Stimulated activated CD8-positive, alpha-beta memory T cell treated with anti-CD3 and anti-CD28 coated beads, Interleukin-12 subunit alpha, Interleukin-12 subunit beta, amount 100 ng/mL, for 1 hour (primary cell): ENCODE results near the gene PORCN.
"Not testable (repeated sequence)": the region's sequence is repeated elsewhere in the genome, so short reads cannot be mapped to it uniquely, and the experiment has no call there.

ENCODE experiments used
- DNase-seq: peaks from one replicate; pipeline ENCODE4 v3.0.0-alpha.2; 2020; ENCODE audit warnings: low read depth

The PORCN gene

GRCh38 chrX:48513670-48514069, 4.9 kb downstream of the PORCN start:
- DNase-seq = no peak

GRCh38 chrX:48514126-48514806, 5.5 kb downstream of the PORCN start:
- no peak for DNase-seq

- no peak for DNase-seq
Observed at GRCh38 chrX:48514868-48515460, 6.2 kb downstream of the PORCN start.

GRCh38 chrX:48515842-48516241, 7.0 kb downstream of the PORCN start:
- no peak for DNase-seq

DNA sequence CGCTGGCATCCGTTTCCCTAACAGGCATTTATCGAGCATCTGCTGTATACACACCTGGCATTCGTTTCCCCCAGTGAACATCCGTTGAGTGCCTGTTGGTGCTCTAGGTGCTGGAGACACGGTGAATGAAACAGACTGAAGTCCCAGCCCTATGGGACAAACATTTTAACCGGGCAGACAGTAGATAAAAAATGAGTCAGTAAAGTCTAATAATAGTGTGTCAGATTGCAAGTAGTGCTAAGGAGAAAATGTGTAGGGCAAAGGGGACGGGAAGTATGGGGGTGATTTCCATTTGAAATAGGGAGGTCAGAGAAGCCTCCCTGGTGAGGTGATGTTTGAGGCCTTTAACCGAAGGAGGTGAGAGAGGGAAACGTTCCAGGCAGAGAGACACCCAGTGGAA, 7.5 kb downstream of the PORCN start:
- DNase-seq = no peak

- no peak for DNase-seq
Observed at GRCh38 chrX:48516987-48517386, 8.2 kb downstream of the PORCN start.

DNA sequence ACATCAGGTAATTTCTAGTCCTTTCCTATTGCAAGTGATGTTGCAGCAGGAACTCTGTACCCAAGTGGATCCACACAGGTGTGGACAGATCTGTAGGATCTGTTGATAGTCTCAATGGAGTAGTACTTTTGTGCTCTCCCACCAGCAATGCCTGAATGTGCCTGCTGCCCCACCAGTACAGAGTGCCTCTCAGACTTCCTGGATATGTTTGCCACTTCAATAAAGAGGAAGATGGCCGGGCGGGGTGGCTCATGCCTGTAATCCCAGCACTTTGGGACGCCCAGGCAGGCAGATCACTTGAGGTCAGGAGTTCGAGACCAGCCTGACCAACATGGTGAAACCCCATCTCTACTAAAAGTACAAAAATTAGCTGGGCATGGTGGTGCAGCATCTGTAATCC, 10.7 kb downstream of the PORCN start:
- DNase-seq = not testable (repeated sequence)

DNA sequence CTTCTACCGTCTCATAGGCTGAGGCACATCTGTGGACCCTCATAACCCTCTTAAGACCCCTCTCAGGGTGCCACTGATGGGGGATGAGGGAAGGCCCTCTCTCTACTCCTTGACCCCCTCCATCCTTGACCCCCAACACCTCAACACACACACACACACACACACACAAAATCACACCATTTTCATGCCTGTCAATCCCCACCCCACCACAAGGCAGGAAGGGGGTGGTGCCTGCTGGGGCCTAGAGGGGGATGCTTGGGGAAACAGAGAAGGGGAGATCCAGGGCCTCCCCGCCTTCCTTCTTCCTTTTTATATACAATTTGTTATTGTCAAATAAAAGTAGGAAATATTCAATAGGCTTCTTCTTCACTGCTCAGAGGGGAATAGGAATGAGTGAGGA, 11.7 kb downstream of the PORCN start:
- no peak for DNase-seq

- no peak for DNase-seq
Observed at GRCh38 chrX:48520976-48521352, 12.2 kb downstream of the PORCN start.

DNA sequence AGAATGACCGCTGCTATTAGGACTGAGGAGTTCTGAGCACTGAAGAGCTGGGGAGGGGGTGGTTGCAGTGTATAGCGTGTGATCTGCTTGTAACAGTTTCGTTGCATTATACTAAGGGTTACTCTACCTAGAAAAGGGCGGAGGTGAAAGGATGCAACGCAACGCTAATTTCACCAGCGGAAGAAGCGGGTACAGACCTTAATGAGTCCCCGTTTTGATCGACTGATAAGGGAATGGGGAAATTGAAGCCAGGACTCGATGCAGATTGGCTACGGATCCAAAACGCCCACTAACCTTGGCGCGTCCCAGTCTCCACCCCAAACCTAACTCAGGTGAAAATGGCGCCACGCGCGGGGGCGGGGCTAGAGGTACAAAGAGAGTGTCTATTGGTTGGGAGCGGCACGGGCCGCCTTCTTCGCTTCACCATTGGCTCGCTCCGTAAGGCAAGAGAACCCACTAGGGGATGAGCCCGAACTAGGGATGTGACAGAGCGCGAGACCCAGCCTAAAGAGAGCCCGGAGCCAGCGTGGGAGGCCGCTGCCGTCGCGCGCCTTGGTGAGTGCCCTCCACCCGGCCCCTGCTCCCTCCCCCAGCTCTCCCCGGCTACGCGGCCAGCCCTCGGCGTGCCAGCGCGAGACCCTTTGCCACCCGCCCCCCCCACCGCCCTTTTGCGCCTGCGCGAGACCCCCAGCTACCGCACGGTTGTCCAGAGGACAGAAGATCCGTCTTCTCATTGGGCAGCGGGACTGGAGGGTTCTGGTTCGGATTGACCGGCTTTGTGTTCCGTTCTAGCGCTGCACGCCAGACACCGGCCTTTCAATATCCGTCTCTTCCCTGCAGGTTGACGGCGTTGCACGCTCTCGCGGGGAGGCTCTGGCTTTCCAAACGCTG, 12.8 kb downstream of the PORCN start, which contains the start of gene EBP:
EBP (plus strand) TSS at position 456 of the 891 bp plus-strand sequence. CDS start 1,964 bp downstream, outside the sequence.
- peak; percentile 88 for DNase-seq

GRCh38 chrX:48522291-48522690, 13.5 kb downstream of the PORCN start:
- no peak for DNase-seq

DNA sequence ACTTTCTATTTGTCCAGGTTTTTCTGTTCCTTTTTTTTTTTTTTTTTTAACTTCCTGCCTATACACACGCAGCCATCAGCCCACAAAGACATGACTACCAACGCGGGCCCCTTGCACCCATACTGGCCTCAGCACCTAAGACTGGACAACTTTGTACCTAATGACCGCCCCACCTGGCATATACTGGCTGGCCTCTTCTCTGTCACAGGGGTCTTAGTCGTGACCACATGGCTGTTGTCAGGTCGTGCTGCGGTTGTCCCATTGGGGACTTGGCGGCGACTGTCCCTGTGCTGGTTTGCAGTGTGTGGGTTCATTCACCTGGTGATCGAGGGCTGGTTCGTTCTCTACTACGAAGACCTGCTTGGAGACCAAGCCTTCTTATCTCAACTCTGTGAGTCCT, 14.9 kb downstream of the PORCN start:
- DNase-seq = no peak

- not testable (repeated sequence) for DNase-seq
Observed at GRCh38 chrX:48525853-48526252, 17.1 kb downstream of the PORCN start.

DNA sequence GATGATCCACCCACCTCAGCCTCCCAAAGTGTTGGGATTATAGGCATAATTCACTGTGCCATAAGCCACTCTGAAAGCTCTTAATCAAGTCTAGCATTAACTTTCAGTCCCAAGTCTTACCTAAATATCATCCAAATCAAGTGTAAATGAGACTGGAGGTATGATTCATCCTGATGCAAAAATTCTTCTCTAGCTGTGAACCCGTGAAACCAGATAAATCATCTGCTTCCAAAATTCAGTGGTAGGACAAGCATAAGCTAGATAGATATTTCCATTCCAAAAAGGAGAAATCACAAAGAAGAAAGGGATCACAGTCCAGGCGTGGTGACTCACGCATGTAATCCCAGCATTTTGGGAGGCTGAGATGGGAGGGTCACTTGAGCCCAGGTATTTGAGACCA, 21.9 kb downstream of the PORCN start:
- DNase-seq = no peak

- no peak for DNase-seq
Observed at GRCh38 chrX:48531358-48531959, 22.7 kb downstream of the PORCN start.

- no peak for DNase-seq
Observed at GRCh38 chrX:48532161-48532560, 23.4 kb downstream of the PORCN start.

- no peak for DNase-seq
Observed at GRCh38 chrX:48533165-48533564, 24.4 kb downstream of the PORCN start.

- DNase-seq = no peak
Observed at GRCh38 chrX:48538641-48539344, 30.0 kb downstream of the PORCN start.

DNA sequence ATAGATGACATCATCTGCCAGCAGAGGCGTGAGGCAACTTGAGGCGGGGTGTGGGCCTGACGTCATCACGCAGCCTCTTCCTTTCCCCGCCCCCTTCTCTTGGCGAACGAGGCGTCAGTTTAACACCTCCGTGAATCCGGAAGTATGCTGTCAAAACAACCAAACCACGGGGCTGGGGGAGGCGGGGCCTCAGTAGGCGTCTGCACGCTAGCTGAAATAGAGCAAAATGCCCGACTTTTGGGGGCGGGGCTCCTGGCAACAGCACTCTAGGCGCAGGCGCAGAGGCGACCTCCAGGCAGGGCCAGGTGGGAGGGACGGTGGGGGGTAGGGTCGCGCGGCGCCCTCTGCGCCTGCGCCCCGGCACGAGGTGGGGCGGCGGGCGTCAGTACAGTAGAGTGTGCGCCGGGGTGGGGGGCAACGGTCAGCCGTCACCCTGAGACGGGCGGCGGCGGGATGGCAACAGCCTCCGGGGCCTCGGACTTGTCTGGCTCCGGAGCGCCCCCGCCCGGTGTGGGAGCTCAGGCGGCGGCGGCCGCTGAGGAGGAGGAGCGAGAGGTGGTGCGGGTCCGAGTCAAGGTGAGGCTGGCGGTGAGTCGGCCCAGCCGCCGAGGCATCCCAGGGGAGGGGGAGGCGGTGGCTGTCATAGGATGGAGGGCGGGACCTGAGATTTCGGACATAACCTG, 30.7 kb downstream of the PORCN start, which contains the start of gene TBC1D25:
TBC1D25 (plus strand) TSS at position 370 of the 683 bp plus-strand sequence; CDS start at position 454, 84 bp downstream.
- DNase-seq = peak; percentile 91

DNA sequence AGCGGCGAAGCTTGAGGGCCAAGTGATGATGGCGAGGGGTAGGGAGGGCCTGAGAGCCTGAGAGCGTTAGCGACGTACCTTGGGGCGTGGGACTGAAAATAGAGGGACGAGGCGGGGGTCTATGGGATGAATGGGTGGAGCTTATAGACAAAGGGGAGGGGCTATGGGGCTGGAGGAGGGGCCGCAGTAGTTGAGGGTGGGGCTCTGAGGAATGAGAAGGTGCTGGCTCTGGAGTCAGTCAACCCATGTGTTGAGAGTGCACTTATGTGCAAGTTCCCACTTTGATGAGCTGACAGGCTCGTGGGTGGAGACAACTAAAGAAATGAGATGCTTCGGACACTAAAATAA, 31.2 kb downstream of the PORCN start:
- DNase-seq = peak; percentile 31

GRCh38 chrX:48540480-48540879, 31.7 kb downstream of the PORCN start:
- DNase-seq = no peak
